ENCODE results near the gene IFITM5. TPM values are rescaled to one million over a fixed set of nuclear protein-coding genes. Genes with fewer than 3 reads are reported as not detected.

Gene IFITM5
- not detected in 5 replicates for total RNA-seq (2022; extraction: Qiagen RNA extraction)

DNA sequence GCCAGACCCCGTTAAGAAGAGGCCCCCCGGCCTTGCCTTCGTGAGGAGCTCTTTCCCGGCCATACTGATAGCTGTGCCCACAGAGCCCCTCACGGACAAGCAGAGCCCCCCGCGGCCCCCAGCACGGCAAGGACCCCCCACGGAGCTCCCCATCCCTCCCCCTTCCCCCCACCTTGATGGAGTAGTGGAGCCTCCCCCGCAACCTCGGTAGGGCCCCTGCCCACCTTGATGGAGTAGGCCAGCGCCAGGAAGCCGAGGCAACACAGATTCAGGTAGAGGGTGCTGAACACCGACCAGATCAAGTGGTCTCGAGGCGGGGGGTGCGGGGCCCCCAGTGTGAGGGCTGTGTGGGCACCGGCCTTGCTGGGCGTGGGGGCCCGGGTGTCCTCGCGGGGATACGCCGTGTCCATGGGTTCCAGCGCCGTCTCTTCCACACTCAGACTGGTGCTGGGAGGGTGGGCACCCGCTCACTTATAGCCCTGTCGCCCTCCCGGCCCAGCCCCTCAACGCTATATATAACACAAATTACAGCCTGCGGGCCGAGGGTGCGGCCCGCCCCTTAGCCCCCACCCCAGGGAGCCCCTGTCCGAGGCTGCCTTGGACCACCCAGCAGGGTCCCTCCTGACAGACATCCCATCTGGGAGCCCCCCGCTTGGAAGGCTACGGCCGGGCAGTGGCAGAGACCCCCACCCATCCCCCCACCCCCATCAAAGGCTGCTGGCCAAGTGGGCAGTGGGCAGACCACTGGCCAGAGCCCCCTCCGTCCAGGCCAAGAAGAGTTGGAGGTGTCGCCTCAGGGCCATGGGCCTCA is at the start of gene IFITM5:
Gene IFITM5, minus strand, starts transcription at position 446 of the 811 bp plus-strand sequence. Its CDS starts 36 bp downstream, at position 410.

DNA sequence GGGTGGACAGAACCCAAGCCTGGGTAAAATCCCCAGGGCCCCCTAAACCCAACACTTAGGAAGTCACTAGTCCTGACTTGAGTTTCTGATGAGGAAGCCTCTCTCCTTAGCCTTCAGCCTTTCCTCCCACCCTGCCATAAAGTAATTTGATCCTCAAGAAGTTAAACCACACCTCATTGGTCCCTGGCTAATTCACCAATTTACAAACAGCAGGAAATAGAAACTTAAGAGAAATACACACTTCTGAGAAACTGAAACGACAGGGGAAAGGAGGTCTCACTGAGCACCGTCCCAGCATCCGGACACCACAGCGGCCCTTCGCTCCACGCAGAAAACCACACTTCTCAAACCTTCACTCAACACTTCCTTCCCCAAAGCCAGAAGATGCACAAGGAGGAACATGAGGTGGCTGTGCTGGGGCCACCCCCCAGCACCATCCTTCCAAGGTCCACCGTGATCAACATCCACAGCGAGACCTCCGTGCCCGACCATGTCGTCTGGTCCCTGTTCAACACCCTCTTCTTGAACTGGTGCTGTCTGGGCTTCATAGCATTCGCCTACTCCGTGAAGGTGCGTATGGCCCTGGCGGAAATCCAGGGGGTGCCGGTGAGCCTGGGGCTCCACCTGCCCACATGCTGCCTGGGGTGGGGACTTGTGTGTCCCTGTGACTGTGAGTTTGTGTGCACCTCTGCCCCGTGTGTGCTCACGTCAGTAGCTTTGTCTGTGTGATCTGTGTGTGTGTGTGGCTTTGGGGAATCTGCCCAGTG is 14.6 kb upstream of the IFITM5 start, which contains the start of gene IFITM1:
Gene IFITM1, plus strand, starts transcription at position 254 of the 767 bp plus-strand sequence. Its CDS starts 131 bp downstream, at position 385.

GRCh38 chr11:307766-308708 is 8.7 kb upstream of the IFITM5 start, which contains the start of gene IFITM2:
IFITM2 (plus strand) TSS chr11:307816; CDS start chr11:308193, 377 bp downstream.

DNA sequence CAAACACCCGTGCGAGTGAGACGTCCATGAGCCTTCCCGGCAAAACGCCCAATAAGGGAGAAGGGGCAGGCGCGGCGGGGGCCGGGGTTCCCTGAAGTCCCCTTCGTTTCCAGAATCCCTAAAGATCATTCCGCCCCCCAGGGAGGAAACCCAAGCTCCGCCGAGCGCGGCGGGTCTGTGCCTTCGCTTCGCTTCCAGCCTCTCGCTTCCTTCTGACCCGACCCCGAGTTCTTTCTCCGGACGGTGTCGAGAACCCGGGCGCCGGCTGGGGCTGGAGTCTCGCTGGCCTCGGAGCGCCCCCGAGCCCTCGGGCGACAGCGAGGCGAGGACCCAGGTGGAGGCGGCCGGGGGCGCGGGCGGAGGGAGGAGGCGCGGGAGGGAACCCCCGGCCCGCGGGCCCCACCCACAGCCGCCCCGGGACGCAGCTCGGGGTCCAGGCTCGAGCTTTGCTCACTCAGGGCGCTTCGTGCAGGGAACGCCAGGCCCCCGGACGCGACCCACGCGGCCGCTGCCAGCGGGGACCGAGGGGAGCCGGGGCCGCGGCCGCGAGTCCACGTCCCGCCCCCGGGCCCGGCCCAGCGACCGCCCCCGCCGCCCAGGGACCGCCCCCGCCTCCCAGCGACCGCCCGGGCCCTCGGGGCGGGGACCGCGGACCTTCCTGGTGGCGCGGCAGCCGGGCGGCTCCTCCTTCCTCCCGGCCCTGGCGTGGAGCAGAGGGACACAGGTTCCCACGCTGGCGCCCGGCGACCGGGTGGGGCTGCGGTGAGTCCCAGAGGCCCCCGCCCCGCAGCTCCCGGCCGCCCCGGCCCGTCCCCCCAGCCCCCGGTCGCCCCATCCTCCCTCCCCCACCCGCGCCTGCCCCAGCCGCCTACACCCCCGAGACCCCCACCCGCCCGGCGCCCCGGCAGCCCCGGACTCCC is 10.6 kb downstream of the IFITM5 start, which contains the start of gene PGGHG:
Gene PGGHG, plus strand, starts transcription at position 649 of the 920 bp plus-strand sequence. CDS start 691 bp downstream, outside the sequence.

DNA sequence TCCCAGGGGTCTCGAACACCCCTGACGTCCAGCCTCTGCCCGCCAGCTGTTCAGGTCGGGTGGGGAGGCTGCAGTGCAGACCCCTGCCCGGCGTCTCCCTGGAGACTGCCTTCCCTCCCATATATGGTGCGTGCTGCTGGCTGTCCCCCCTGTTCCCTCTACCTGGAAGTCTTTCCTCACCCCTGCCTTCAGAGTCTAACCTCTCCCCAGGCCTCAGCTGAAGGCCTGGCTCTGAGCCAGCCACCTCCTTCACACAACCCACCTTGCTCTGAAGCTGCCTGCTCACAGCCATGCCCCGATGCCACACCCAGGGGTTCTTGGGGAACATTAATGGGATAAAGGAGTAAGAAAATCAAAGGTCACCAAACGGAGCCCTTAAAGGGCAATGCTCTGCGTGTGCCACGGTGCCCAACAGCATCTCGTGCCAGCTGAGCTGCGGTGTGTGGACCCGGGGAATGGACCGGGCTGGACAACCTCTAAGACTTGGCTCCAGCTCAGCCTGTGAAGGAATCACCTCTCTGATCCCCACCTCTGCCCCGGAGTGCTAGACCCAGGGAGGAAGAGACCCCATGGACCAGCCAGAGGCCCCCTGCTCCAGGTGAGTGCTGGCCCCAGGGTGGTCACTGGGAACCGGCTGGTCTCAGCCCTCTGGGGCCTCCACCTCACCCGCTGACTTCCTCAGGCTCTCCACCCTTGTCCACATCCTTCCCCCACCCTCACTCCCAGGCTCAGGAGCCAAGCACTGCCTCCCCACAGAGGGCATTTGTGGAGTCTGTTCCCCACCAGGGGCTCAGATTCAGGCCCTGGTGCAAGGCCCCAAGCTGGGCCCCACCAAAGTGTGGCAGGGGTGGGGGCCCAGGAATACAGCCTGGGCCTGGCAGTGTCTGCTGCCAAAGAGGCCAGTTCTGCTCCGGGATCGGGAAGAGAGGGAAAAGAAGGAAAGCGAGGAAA is 21.1 kb downstream of the IFITM5 start, which contains the start of gene NLRP6:
Gene NLRP6, plus strand, starts transcription at position 407 of the 951 bp plus-strand sequence. Its CDS starts 163 bp downstream, at position 570.

Other genes starting within 250 kb of the IFITM5 start
- not detected in 5 replicates for gene SCGB1C1, start 106.4 kb downstream of the IFITM5 start, total RNA-seq (2022; extraction: Qiagen RNA extraction)
- 37.3 to 46.4 TPM (median 44.1 TPM) in 5 replicates for gene BET1L, start 92.1 kb downstream of the IFITM5 start, total RNA-seq (2022; extraction: Qiagen RNA extraction)
- gene RIC8A, start 91.8 kb downstream of the IFITM5 start, total RNA-seq (2022; extraction: Qiagen RNA extraction), result 117 to 140 TPM (median 122 TPM) in 5 replicates
- 18.1 to 24.4 TPM (median 19.8 TPM) in 5 replicates for gene SIRT3, start 63.2 kb downstream of the IFITM5 start, total RNA-seq (2022; extraction: Qiagen RNA extraction)
- 166 to 190 TPM (median 177 TPM) in 5 replicates for gene PSMD13, start 62.5 kb downstream of the IFITM5 start, total RNA-seq (2022; extraction: Qiagen RNA extraction)
- gene NLRP6, start 21.1 kb downstream of the IFITM5 start, total RNA-seq (2022; extraction: Qiagen RNA extraction), result not detected in 5 replicates
- 6.8 to 14.5 TPM (median 11.5 TPM) in 5 replicates for gene PGGHG, start 10.4 kb downstream of the IFITM5 start, total RNA-seq (2022; extraction: Qiagen RNA extraction)
- gene IFITM2, start 8.3 kb upstream of the IFITM5 start, total RNA-seq (2022; extraction: Qiagen RNA extraction), result 57.0 to 66.9 TPM (median 63.2 TPM) in 5 replicates
- 0.36 to 0.80 TPM (median 0.52 TPM) in 5 replicates for gene IFITM1, start 14.5 kb upstream of the IFITM5 start, total RNA-seq (2022; extraction: Qiagen RNA extraction)
- 23.0 to 37.6 TPM (median 29.5 TPM) in 5 replicates for gene IFITM3, start 21.3 kb upstream of the IFITM5 start, total RNA-seq (2022; extraction: Qiagen RNA extraction)
- 11.8 to 23.3 TPM (median 18.8 TPM) in 5 replicates for gene B4GALNT4, start 70.0 kb upstream of the IFITM5 start, total RNA-seq (2022; extraction: Qiagen RNA extraction)
- 24.1 to 42.6 TPM (median 38.1 TPM) in 5 replicates for gene PKP3, start 94.7 kb upstream of the IFITM5 start, total RNA-seq (2022; extraction: Qiagen RNA extraction)
- 62.5 to 93.9 TPM (median 85.8 TPM) in 5 replicates for gene SIGIRR, start 115.5 kb upstream of the IFITM5 start, total RNA-seq (2022; extraction: Qiagen RNA extraction)
- 0.64 to 1.3 TPM (median 0.88 TPM) in 5 replicates for gene ANO9, start 142.5 kb upstream of the IFITM5 start, total RNA-seq (2022; extraction: Qiagen RNA extraction)
- 33.8 to 48.0 TPM (median 43.2 TPM) in 5 replicates for gene PTDSS2, start 150.8 kb upstream of the IFITM5 start, total RNA-seq (2022; extraction: Qiagen RNA extraction)
- 130 to 184 TPM (median 173 TPM) in 5 replicates for gene RNH1, start 207.7 kb upstream of the IFITM5 start, total RNA-seq (2022; extraction: Qiagen RNA extraction)
- 109 to 168 TPM (median 154 TPM) in 5 replicates for gene HRAS, start 236.1 kb upstream of the IFITM5 start, total RNA-seq (2022; extraction: Qiagen RNA extraction)
- 0.54 to 1.1 TPM (median 0.72 TPM) in 5 replicates for gene LRRC56, start 238.0 kb upstream of the IFITM5 start, total RNA-seq (2022; extraction: Qiagen RNA extraction)